GM21381 (cell line): ENCODE results near the gene ZXDB.
"Not testable (repeated sequence)": the region's sequence is repeated elsewhere in the genome, so short reads cannot be mapped to it uniquely, and the experiment has no call there.

Experiments used
- ATAC-seq: cut with Tn5 transposase; IDR thresholded peaks from one replicate; pipeline ENCODE4 v1.9.1; 2021; ENCODE audit warnings: mild to moderate bottlenecking, moderate library complexity; ENCODE audit not compliant: unreplicated experiment

The ZXDB gene

GRCh38 chrX:57591284-57592159 is at the start of gene ZXDB:
TSS of gene ZXDB (plus strand) at chrX:57592011. CDS start at chrX:57592049, 38 bp downstream.
- ATAC-seq, result peak; percentile 45

GRCh38 chrX:57565198-57565597 is 26.6 kb upstream of the ZXDB start:
- no peak for ATAC-seq

GRCh38 chrX:57573754-57574153 is 18.1 kb upstream of the ZXDB start:
- no peak for ATAC-seq

GRCh38 chrX:57582948-57583347 is 8.9 kb upstream of the ZXDB start:
- not testable (repeated sequence) for ATAC-seq

GRCh38 chrX:57583477-57583876 is 8.3 kb upstream of the ZXDB start:
- ATAC-seq, result no peak

- ATAC-seq, result no peak
Measured at GRCh38 chrX:57586360-57586759, 5.5 kb upstream of the ZXDB start.

- ATAC-seq, result no peak
Measured at GRCh38 chrX:57587062-57587461, 4.7 kb upstream of the ZXDB start.

GRCh38 chrX:57587607-57588006 is 4.2 kb upstream of the ZXDB start:
- no peak for ATAC-seq

GRCh38 chrX:57592160-57592893 is 516 bp downstream of the ZXDB start:
- ATAC-seq, result peak; percentile 74

GRCh38 chrX:57592894-57593215 is 1.0 kb downstream of the ZXDB start:
- peak; percentile 57 for ATAC-seq

- no peak for ATAC-seq
Measured at GRCh38 chrX:57595381-57595811, 3.6 kb downstream of the ZXDB start.

- no peak for ATAC-seq
Measured at GRCh38 chrX:57596109-57596508, 4.3 kb downstream of the ZXDB start.

GRCh38 chrX:57596516-57596915 is 4.7 kb downstream of the ZXDB start:
- no peak for ATAC-seq

- ATAC-seq, result no peak
Measured at GRCh38 chrX:57607295-57608187, 15.7 kb downstream of the ZXDB start.

GRCh38 chrX:57613351-57613750 is 21.5 kb downstream of the ZXDB start:
- ATAC-seq, result not testable (repeated sequence)

- ATAC-seq, result not testable (repeated sequence)
Measured at GRCh38 chrX:57629438-57629837, 37.6 kb downstream of the ZXDB start.

GRCh38 chrX:57640674-57641016 is 48.8 kb downstream of the ZXDB start:
- ATAC-seq, result no peak

GRCh38 chrX:57641338-57641737 is 49.5 kb downstream of the ZXDB start:
- no peak for ATAC-seq

GRCh38 chrX:57643698-57644097 is 51.9 kb downstream of the ZXDB start:
- ATAC-seq, result no peak

GRCh38 chrX:57647020-57647419 is 55.2 kb downstream of the ZXDB start:
- no peak for ATAC-seq
